OCI-LY7 (cell line): ENCODE measurements around the gene ZNF598. TPM values are rescaled to one million over a fixed set of nuclear protein-coding genes. Genes with fewer than 3 reads are reported as not detected.
A peak's percentile ranks its signal among the peaks of the same experiment; 100 is the strongest.

Experiments used
- BruUV-seq: library from RNA; stranded (reverse); fragments of 400-500 nt; replicated peaks from 2 replicates; lab custom pipeline; 2021; lab: Mats Ljungman, UMichigan
- CTCF ChIA-PET: fragments of 300-600 bp; sonication (Branson Sonifier 250); formaldehyde crosslinking; loops from one replicate; lab custom pipeline; 2022; ENCODE audit warnings: antibody characterized with exemption; ENCODE audit not compliant: unreplicated experiment; lab: Charles Lee
- POLR2A ChIA-PET: fragments of 300-600 bp; sonication (Branson Sonifier 250); formaldehyde crosslinking; loops from one replicate; lab custom pipeline; 2022; ENCODE audit warnings: antibody characterized with exemption; lab: Charles Lee
- DNase-seq: peaks from one replicate; pipeline ENCODE4 v3.0.0-alpha.2; 2015; ENCODE audit warnings: low spot score
- H2AFZ ChIP-seq: fragments of 200-600 bp; sonication (generic), shearing (Covaris generic); 2 replicates; pipeline ENCODE4 v1.6.1; 2014; ENCODE audit warnings: mild to moderate bottlenecking, antibody characterized with exemption, low read length, moderate library complexity
- H3K27ac ChIP-seq: fragments of 200-600 bp; sonication (generic); 2 replicates; pipeline ENCODE4 v1.5.1; 2014; ENCODE audit warnings: mixed run types, low read depth, mild to moderate bottlenecking, moderate library complexity, low read length, inconsistent platforms; ENCODE audit not compliant: poor library complexity, severe bottlenecking
- H3K36me3 ChIP-seq: fragments of 200-600 bp; sonication (generic); 2 replicates; pipeline ENCODE4 v1.6.1; 2014; ENCODE audit warnings: mild to moderate bottlenecking, antibody characterized with exemption, low read length, moderate library complexity, mixed read lengths; ENCODE audit not compliant: insufficient read depth
- H3K4me1 ChIP-seq: fragments of 200-600 bp; sonication (generic); 2 replicates; pipeline ENCODE4 v1.5.1; 2014; ENCODE audit warnings: mild to moderate bottlenecking, low read length; ENCODE audit not compliant: insufficient read depth, poor library complexity, severe bottlenecking
- H3K4me2 ChIP-seq: fragments of 200-600 bp; sonication (generic); 2 replicates; pipeline ENCODE4 v1.6.1; 2014; ENCODE audit warnings: mild to moderate bottlenecking, low read length
- H3K4me3 ChIP-seq: fragments of 200-600 bp; sonication (generic); 2 replicates; pipeline ENCODE4 v1.5.1; 2014; ENCODE audit warnings: mild to moderate bottlenecking, low read depth, low read length; ENCODE audit not compliant: poor library complexity, severe bottlenecking
- H3K79me2 ChIP-seq: fragments of 200-600 bp; sonication (generic); 2 replicates; pipeline ENCODE4 v1.6.1; 2016; ENCODE audit warnings: low read depth, mild to moderate bottlenecking, low read length, moderate library complexity, mixed read lengths; ENCODE audit not compliant: insufficient read depth
- H3K9me2 ChIP-seq: fragments of 200-600 bp; sonication (generic); 2 replicates; pipeline ENCODE4 v1.6.1; 2016; ENCODE audit warnings: mild to moderate bottlenecking, low read length, mixed read lengths; ENCODE audit not compliant: insufficient read depth
- H3K9me3 ChIP-seq: fragments of 200-600 bp; sonication (generic); 2 replicates; pipeline ENCODE4 v1.6.1; 2014; ENCODE audit warnings: mild to moderate bottlenecking, mixed run types, low read length, mixed read lengths
- H4K20me1 ChIP-seq: fragments of 200-600 bp; sonication (generic); 2 replicates; pipeline ENCODE4 v1.6.1; 2014; ENCODE audit warnings: mild to moderate bottlenecking, antibody characterized with exemption, low read length, moderate library complexity, mixed read lengths; ENCODE audit not compliant: insufficient read depth
- CTCF ChIP-seq: fragments of 200-600 bp; sonication (generic); conservative IDR thresholded peaks from 2 replicates; pipeline ENCODE4 v1.5.1; 2014; ENCODE audit warnings: mild to moderate bottlenecking, antibody characterized with exemption, low read length, moderate library complexity, mixed read lengths
- EZH2phosphoT487 ChIP-seq: fragments of 200-600 bp; sonication (generic); IDR thresholded peaks from 2 replicates; pipeline ENCODE4 v1.6.1; 2018; ENCODE audit warnings: low read depth, borderline replicate concordance, mild to moderate bottlenecking, mixed run types, antibody characterized with exemption, low read length, moderate library complexity, mixed read lengths
- intact Hi-C: fragments of 100-400 bp; cut with micrococcal nuclease; formaldehyde crosslinking; loops from one replicate; pipeline ENCODE4 v1.10.0; 2022; ENCODE audit not compliant: unreplicated experiment
- total RNA-seq, 2 experiments: library from RNA; depleted of rRNA in 1 of 2; stranded (reverse); fragments of >200 nt in 1 of 2; shearing (Covaris generic) in 1 of 2; gene quantifications; 2 replicates each; pipeline ENCODE4 v1.2.3, GENCODE V29; 2014 to 2022

ZNF598 gene
- total RNA-seq, 2 experiments from 2014 or later, result 26.3 to 80.4 TPM

- H4K20me1 ChIP-seq, result no peaks in the 10 kb centered on the region; the same call in 1 of the 2 replicates
- H3K4me1 ChIP-seq, result peaks cover 9% of the 10 kb centered on the region
- no peaks in the 10 kb centered on the region for H3K9me3 ChIP-seq
- BruUV-seq, result no TSS peak
- peaks cover 10% of the 10 kb centered on the region; the same call in 1 of the 2 replicates for H3K79me2 ChIP-seq
- H3K4me2 ChIP-seq, result no peak overlapping the region
- no peak overlapping the region for H3K27ac ChIP-seq
- intact Hi-C loops, result no loop called here
- H2AFZ ChIP-seq, result no peak overlapping the region
- H3K9me2 ChIP-seq, result no peaks in the 10 kb centered on the region
- peaks cover 43% of the 10 kb centered on the region; the same call in 1 of the 2 replicates for H3K36me3 ChIP-seq
- CTCF ChIA-PET, result no interaction called here
- no peak overlapping the region for H3K4me3 ChIP-seq
- TF ChIP-seq EZH2phosphoT487, result no peak
- no peak for TF ChIP-seq CTCF
- DNase-seq, result no peak
- POLR2A ChIA-PET, result no interaction called here
Measured at GRCh38 chr16:2053211-2053610, 43.6 kb upstream of the ZNF598 start.

GRCh38 chr16:2048116-2048543 lies 38.5 kb upstream of the ZNF598 start:
- H3K9me3 ChIP-seq, result no peaks in the 10 kb centered on the region

GRCh38 chr16:2047330-2048115 lies 37.9 kb upstream of the ZNF598 start, which contains the start of the genes NTHL1 and TSC2:
NTHL1 (minus strand) TSS chr16:2047834; CDS start chr16:2047823, 11 bp downstream.
TSC2 (plus strand) TSS chr16:2047985; CDS start chr16:2048616, 631 bp downstream.
- ChIA-PET POLR2A (interaction anchor here (1.0 to 1.4 kb wide), 2 partner anchors 55 to 107 kb away, joined by 3 to 4 read pairs; no protein-coding TSS in a partner anchor), CTCF (no interaction called here)
- peak within 1 kb of the TSS; percentile 97 for H3K4me2 ChIP-seq
- peak within 1 kb of the TSS; percentile 79 for H2AFZ ChIP-seq
- BruUV-seq, result no TSS peak
- TF ChIP-seq EZH2phosphoT487 (no peak), CTCF (peak; percentile 54)
- H3K4me3 ChIP-seq, result peak within 1 kb of the TSS; percentile 99
- H3K79me2 ChIP-seq, result peaks cover 12% of the 10 kb centered on the region; the same call in 1 of the 2 replicates
- H3K9me2 ChIP-seq, result no peaks in the 10 kb centered on the region
- peak within 1 kb of the TSS; percentile 32 for H3K27ac ChIP-seq
- H3K36me3 ChIP-seq, result peaks cover 27% of the 10 kb centered on the region; the same call in 1 of the 2 replicates
- H3K9me3 ChIP-seq, result no peaks in the 10 kb centered on the region
- H3K4me1 ChIP-seq, result peaks cover 20% of the 10 kb centered on the region
- no peaks in the 10 kb centered on the region; the same call in 1 of the 2 replicates for H4K20me1 ChIP-seq
- peak; percentile 97 for DNase-seq
- intact Hi-C loops, result loop anchor here (2.0 kb wide), 1 partner anchor 25 kb away; no protein-coding TSS in a partner anchor

More at GRCh38 chr16:2048116-2048543, 38.5 kb upstream of the ZNF598 start:
- no peak for DNase-seq
- Histone ChIP-seq H3K36me3 (peaks cover 31% of the 10 kb centered on the region; the same call in 1 of the 2 replicates), H4K20me1 (no peaks in the 10 kb centered on the region; the same call in 1 of the 2 replicates), H2AFZ (peak overlapping the region; percentile 79), H3K4me2 (peak overlapping the region; percentile 94), H3K4me1 (peaks cover 20% of the 10 kb centered on the region), H3K4me3 (peak overlapping the region; percentile 99), H3K27ac (no peak overlapping the region), H3K79me2 (peaks cover 12% of the 10 kb centered on the region; the same call in 1 of the 2 replicates), H3K9me2 (no peaks in the 10 kb centered on the region)
- intact Hi-C loops, result no loop called here
- ChIA-PET POLR2A (interaction anchor here (1.0 kb wide), 1 partner anchor 106 kb away, joined by 3 read pairs; no protein-coding TSS in a partner anchor), CTCF (no interaction called here)
- TSS peak; percentile 72 for BruUV-seq
- no peak for TF ChIP-seq EZH2phosphoT487
